Measurements from ENCODE around the gene GATAD2A.
"Not testable (repeated sequence)": the region's sequence is repeated elsewhere in the genome, so short reads cannot be mapped to it uniquely, and the experiment has no call there.

GATAD2A gene

DNA sequence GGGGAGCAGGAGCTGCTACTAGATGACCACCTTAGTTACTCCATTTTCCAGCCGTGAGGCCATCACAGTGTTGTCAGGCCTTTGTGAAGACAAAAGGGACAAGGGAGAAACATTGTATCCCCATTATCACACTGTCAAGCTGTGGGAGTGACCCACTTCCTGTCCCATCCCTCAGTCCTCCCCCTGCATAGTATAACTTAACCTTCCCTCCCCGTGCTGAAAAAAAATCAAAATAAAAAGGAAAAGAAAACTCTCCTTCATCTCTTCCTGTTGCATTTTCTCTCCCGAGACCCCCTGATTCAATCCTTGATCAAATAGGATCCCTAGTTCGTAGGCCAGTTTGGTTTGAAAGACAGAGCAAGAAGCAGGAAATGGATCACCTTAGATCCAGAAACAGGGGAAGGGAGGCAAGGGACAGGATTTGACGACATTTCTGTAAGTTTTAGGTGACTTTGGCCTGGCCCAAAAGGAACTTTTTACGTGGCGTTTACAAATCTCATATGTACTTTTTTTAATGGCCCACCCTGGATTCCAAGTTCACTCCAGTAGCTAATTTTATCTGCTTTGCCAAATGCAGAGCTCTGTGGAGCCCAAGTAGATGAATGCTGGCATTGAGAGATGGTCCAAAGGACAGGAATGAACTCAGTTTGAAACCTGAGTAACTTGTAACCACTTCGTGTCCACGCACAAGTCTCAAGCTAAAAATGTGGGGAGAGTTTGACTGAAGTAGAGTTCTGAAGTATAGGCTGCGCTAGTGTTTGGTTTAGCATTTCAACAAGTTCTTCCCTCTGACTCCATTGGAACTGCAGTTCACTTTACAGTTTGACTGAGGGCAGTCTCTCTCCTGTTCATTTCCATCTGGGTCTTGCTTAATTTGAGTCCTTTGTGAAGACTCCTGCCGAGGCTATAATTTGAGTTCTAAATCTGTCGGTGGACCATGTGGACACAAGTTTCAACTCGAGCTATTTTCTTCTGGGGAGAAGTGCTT lies 16.6 kb upstream of the GATAD2A start:
- no peak for DNase-seq

DNA sequence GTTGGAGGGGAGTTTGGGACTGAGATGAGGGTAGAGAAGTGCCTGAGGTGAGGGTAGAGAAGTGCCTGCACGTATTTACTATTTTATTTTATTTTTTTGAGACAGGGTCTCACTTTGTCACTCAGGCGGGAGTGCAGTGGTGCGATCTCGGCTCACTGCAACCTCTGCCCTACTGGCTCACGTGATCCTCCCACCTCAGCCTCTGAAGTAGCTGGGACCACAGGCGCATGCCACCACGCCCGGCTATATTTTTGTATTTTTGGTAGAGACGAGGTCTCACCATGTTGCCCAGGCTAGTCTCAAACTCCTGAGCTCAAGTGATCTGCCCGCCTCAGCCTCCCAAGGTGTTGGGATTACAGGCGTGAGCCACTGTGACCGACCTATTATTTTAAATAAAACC lies 15.8 kb upstream of the GATAD2A start:
- DNase-seq: not testable (repeated sequence)

DNA sequence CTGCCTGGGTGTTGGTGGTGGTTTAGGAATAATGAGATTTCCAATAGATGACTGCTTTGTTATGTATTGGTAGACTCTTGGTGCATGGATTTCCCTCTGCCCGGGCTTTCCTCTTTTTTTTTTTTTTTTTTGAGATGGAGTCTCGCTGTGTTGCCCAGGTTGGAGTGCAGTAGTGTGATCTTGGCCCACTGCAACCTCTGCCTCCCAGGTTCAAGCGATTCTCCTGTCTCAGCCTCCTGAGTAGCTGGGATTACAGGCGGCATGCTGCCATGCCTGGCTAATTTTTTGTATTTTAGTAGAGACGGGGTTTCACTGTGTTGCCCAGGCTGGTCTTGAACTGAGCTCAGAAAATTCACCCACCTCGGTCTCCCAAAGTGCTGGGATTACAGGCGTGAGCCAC lies 11.1 kb upstream of the GATAD2A start:
- not testable (repeated sequence) for DNase-seq

DNA sequence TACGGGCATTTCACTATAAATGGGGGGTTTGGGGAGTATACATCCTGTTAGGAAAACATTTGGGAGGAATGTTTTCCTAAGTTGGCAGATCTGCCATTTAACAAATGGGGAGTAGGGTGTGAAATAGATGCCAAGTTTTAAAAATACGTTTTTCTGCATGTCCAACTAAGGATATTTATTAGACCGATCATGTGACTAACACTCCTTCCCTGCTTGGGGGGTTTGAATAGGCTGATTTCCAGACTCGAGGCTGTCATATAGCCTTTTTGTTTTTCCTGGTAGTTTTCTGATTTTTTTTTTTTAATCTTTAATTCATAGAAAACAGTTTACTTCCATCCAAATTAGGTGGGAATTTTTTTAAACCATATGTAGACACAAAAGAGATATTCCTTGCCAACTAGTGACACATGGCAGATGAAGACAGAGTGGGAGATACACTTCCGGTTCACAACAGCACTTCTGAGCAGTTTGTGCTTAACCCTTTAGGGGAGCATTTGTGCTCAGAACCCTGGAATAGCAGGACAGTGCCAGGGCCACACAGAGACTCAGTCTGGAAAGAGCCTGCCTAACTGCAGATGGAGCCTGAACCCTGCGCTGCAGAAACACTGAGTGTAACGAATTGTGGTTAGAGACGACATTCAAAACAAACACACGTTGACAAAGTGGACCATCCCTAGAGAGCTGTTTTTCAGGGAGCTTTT lies 5.6 kb upstream of the GATAD2A start:
- no peak for DNase-seq

DNA sequence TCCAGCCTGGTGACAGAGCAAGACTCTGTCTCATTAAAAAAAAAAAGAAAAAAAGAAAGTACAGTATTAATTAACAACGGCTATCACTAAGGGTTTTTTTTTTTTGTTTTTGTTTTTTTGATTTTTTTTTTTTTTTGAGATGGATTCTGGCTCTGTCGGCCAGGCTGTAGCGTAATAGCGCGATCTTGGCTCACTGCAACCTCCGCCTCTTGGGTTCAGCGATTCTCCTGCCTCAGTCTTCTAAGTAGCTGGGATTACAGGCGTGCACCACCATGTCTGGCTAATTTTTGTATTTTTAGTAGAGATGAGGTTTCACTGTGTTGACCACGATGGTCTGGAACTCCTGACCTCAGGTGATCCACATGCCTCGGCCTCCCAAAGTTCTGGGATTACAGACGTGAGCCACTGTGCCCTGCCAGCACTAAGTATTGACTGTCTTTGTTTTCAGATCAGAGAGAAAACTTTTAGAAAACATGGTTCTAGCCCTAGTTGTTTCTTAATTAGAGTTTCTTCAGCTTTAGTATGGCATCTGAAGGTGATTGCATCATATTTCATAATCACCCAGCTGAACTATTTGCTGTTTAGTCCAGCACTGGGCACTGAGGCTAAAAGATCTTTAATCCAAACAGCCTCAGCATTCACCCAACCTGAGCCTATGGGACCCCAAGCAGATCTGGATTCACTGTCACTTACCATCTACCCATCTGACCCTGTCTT lies 2.7 kb upstream of the GATAD2A start:
- DNase-seq: no peak

DNA sequence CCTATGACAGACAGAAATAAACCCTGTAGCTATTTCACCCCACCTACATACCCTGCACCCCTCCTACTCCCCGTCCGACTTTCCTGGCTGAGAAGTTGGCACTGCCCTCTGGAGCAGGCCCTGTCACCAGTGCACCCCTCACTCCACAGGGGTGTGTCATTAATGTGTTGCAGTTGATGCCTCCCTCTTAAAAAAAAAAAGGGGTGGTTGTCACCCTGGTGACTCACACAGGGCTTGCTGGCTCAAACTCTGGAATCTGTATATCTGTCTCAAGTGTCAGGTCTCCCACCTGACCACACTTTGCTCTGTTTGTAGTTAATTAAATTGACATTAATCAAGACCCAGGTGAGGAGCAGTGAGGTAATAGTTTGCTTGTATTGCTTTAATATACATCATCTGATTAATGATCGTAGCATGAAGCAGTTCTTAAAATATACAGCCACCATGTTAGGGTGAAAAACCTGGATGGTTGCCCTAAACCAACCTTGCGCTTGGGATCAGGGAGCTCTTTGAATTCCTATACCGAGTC lies 2.0 kb upstream of the GATAD2A start:
- DNase-seq: peak; percentile 35

DNA sequence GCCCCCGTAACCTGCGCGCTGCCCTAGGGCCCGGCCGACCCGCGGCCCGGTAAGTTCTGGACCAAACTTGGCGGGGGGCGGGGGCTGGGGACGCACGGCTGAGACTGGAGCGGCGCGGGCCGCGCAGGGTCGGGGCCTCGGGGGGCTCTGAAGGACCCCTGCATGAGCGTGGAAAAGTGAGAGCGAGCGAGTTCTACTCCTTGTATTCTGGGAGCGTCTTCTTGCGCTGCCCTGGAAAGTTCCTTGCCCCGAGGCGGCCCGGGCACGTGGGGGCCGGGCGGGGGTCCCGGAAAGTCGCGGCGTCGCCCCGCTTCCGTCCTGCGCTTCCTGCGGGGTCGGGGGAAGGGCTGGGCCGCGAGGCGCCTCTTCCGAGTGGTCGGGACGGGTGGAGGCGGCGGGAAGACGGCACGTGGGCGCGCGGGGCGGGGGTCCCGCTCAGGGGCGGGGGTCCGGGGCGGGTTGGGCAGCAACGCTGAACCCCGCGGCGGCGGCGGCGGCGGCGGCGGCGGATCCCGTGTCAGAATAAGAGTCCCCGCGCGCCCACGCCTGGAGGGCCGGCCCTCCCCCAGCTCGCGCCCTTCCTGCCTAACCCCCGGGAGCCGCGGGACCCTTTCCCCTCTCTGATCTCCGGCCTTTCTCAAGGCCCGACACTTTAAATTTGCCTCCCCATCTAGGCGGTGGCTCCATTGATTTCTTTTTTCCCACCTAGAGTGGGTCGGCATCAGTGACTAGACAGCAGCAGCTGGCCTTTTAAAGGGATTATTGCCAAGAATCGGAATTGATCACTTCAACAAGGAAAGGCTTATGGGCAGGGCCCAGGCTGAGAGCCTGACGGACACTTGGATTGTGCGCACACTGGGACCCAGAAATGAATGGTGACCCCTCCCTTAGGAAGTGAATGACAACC lies 749 bp downstream of the GATAD2A start:
- peak; percentile 27 for DNase-seq

DNA sequence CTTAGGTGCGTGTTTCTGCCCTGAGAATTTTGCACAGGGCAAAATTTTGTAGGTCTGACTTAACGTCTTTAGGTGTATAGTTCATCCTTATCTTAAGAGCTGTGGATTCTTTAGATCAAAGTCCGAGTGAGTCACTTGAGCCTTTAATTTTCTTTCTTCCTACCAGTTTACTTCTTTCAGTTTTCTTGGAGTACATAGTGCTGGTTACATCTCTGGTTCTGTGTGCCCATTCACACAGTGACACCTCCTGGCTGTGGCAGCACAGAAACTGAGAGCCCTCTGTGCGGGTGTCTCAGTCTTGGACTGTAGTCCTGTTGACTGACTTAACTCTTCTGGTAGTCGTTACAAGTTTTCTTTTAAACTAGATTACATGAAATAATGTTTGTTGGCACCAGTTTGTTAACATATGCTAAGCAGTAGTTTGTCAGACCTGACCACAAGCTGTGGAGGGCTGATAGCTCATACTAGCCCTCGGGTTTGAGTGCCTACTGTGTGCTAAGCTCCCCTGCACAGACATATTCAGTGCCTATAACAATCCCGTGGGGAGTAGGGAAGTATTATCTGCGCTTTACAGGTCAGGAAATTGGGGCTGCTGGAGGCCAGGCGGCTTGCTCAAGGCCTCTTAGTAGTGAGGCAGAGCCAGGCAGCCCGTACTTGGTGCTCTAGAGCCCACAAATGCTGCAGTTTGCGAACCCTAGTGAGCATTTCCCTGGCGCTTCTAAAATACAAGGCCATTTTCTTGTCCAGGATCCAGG lies 1.6 kb downstream of the GATAD2A start:
- DNase-seq: peak; percentile 52

DNA sequence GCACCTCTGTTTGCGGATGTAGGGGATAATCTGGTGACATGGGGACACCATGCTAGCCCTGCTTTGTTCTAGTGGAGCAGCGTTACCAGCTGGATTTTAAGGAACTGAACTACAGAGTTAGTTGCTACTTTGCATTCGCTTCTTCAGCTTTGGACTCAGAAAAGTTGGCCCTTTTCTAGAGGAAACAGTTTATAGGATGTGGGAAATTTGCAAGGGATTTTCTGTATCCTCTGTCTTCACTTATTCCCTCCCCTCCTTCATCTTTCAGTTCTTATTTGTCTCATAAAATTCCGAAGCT lies 2.1 kb downstream of the GATAD2A start:
- no peak for DNase-seq

DNA sequence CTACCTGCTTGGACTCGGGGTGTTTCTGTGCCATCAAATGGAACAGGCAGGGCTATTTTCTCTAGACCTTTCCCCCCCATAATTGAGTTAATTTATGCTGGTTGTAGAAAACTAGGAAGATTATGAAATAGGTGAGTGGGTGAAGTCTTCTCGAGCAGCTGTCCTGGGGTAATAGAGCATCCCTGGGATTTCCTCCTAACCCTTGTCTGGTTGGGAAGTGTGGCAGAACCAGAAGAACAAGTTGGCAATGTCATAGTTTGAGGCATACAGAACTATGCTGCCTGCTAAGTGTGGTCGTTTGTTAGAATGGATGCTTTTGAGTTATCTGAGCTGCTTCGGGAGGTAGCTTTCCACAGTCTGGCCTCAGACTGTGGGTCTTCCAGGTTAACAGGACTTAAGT lies 3.7 kb downstream of the GATAD2A start:
- DNase-seq: no peak

DNA sequence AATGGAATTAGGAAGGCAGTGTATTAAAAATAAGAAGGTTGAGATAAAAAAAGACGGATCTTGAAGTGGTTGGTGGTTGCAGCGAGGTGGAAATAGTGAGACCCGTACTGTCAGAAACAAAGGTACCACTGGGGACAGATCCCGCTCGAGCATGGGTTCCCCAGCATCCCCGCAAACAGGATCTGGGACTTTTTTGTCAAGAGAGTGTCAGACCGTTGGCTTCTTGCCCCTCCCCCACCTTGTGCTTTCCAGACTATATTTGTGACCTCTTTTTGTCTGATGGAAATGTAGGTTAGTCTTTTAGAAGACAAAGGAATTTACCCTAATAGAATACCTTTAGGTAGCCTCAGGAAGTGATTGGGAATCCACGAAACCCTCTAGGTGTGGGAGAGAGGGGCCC lies 4.2 kb downstream of the GATAD2A start:
- DNase-seq: no peak

DNA sequence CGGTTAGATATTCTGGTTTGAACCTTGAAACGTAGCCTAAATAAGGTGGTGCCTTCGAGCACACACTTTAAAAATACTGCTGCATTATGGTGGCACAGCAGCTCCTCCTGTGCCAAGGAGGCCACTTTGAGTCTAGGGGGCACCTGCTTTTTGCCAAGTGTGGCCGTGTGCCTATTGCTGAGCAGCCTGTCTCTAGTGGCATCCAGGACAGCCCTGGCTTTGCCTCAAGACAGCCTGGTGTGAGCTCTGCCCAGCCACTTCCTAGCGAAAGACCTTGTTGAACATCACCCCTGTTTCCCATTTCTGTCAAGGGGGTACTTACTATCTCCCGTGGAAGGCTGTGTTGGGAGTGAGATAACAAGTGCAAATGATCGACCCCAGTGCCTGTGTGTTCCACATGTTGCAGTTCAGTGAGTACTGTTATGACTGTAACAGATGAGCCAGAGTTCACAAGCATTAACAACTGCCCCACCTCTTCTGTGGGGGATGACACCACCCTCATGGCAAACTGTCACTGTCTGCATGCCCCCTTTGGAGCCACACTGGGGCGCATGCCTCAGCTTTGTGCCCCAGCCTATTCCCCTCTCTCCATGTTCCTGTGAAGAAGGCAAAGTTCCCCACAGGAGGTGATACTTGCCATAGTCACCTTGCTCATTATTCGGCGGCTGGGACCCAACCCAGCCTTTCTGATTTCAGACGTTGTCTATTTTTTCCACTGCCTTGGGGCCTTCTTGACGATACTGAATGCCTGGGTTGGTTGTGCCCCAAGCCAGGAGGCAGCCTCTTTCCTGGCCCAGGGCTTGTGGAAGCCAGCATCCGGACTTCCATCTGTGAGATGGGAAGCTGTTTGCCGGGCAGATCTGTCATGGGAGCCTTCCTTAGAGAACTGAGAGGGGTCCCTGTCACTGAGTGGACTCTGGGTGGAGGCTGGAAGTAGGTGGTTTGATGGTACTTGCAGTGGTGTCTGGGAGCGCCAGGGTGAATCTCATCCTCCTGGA lies 5.4 kb downstream of the GATAD2A start:
- DNase-seq: no peak

DNA sequence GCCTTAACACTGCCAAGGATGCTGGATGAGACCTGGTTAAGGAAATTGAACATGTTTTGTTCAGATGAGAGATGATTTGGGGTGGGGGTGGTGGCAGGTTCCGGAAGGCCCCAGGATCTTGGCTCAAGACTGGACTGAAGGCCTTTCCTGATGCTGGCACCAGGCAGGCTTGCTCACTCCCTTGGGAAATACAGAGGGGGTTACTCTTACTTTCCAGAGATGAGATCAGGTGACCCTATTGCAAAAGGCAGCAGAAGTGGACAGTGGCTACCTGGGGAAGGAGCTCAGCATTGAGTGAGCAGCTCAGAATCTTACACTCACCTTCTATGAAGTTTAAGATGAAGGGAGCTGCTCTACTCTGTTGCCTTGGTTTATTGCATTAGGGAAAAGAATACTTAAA lies 10.8 kb downstream of the GATAD2A start:
- no peak for DNase-seq

DNA sequence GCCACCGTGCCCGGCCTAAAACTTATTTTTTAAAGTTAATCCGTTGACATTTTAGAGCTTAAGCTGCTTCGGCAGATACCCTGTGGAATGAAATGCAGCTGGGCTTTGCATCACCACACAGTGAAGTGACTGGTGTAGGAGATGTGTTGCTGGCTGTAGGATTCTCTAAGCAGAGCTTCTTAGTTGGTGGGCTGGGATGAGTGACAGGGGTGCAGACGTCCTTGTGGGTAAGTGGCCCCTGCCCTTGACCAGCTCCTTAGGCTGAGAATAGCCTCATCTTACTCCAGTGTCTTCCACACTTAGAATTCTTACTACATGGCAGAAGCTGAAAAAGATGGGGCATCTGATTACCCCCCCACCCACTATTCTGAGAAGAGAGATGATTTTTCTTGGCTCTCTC lies 11.6 kb downstream of the GATAD2A start:
- no peak for DNase-seq

DNA sequence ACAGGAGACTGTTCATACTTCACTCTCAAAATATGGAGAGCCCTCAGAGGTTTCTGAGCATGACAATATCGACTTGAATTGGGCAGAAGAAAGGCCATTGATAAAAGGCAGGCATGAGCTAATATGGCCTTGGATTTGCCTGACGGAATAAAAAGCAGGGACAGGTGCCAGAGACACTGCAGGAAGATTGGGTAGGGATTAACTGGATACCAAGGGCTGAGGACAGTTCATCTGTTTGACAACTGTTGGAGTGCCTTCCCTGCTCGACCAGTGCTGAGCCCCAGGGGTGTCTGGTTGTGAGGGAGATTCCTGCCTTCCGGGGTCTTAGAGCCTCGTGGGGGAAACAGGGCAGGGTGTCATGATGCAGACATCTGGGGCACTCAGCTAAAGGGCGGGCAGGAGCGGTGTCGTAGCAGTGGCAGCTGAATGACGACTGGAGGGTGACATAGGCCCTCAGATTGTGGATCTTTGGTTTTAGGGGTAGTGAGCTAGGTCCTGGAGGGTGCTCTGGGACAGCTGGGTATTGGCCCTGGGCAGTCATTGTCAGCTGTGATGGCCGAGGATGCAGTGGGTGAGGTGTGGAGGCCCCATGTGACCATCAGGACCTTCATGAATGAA lies 12.3 kb downstream of the GATAD2A start:
- no peak for DNase-seq

DNA sequence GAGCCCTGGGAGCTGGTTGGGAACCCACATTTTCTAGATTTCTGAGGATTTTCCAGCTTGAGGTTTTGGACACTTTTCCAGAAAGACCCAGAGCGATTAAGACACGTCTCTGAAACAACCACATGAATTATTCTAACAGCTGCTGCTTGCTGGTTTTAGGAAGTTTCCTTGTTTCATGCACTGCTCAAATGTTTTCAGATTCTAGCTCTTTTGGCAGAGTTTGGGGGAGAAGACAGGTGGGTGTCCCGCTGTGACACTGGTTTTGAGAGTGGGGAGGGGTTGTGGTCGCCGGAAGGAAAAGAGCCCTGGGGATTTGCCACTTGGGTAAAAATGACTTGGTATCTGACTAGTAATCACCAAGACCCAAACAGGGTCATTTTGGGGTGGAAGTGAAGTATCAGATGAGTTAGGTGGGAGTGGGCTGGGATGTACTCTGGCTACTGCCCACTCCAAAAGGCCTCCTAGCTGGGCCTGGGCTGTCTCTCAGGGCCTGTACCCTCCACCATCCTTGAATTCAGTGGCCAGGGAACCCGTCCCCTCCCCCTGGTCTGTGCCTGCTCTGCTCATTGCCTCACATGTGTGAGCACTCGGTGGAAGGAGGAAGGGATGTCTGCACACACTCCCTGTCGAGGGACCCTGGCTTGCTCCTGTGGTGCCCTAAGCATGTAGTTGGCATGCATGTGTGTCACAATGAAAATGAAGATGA lies 13.2 kb downstream of the GATAD2A start:
- DNase-seq: no peak

DNA sequence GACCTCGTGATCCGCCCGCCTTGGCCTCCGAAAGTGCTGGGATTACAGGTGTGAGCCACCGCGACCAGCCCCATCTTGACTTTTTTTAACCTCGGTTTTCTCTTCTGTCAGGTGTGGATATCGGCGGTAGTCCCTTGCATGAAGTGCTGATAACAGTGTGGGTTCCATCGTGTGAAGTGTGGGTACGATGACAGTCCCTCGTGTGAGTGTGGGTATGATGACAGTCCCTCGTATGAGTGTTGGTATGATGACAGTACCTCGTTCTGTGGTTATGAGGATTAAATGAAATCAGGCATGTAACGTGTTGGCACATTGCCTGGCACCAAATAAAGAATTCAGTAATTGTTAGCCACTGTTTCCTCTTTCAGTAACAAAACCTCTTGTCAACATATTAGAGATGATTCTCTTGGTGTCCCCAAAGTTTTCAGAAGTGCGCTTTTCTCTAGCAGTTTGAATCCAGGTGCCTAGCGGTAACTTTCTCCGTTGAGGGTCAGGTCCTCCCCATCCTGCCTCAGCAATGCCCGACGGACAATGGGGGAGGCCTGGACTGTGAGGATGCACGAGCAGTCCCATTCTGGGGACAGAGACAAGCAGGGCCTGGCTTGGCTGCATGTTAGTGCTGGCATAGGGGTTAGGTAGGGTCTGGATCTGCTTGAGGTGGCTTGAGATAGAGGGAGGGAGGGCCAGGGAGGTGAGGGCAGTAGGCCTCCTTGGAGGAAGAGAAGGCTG lies 15.3 kb downstream of the GATAD2A start:
- DNase-seq: peak; percentile 58

DNA sequence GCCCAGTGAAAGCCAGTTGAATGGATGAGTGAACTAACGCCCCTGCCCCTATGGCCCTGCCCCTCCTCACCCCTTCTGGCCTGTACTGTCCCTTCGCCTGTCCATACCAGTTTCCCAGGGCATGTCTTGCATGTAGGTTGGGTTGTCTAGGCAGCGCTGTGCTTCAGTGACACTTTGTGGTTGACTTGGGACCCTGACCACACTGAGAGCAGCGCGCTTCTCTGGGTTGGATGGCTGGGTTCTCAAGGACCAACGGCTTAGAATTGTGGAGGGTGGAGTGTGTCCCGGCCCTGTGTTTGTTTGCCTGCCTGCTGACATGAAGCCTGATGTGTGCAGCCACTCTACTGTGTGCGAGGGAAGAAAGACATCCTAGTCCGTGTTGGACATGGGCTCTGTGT lies 15.8 kb downstream of the GATAD2A start:
- no peak for DNase-seq

Data from CD4-positive, alpha-beta T cell treated with Interferon gamma for 1 hour (primary cell).